ENCODE results near the gene SEC14L1.
"Not testable (repeated sequence)": the region's sequence is repeated elsewhere in the genome, so short reads cannot be mapped to it uniquely, and the experiment has no call there.

The SEC14L1 gene

DNA sequence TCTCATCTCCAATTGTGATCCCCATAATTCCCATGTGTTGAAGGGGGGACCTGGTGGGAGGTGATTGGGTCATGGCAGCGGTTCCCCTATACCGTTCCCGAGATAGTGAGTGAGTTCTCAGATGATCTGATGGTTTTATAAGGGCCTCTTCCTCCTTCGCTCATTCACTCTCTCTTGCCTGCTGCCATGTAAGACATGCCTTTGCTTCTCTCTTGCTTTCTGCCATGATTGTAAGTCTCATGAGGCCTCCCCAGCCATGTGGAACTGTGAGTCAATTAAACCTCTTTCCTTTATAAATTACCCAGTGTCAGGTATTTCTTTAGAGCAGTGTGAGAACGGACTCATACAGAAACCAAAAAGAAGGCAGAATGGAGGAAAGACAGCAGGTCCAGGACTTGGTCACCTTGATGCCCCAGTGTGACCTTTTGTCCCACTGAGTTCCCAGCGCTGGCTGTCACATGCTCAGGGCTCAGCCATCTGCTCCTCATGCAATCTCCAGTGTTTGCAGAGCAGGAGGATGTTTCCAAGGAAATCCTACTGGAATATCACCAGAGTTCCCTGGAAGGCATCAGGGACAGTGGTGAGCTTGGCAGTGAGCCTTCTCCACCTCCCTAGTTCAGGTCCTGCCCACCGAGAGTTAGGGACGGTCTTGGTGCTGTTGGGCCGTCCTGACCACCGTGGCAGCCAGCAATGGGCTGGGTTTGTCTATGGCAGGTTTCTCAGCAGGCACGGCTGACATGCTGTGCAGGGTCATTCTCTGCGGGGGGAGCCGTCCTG, 96.7 kb downstream of the SEC14L1 start:
- DNase-seq (ENCODE audit: low spot score), result no peak

DNA sequence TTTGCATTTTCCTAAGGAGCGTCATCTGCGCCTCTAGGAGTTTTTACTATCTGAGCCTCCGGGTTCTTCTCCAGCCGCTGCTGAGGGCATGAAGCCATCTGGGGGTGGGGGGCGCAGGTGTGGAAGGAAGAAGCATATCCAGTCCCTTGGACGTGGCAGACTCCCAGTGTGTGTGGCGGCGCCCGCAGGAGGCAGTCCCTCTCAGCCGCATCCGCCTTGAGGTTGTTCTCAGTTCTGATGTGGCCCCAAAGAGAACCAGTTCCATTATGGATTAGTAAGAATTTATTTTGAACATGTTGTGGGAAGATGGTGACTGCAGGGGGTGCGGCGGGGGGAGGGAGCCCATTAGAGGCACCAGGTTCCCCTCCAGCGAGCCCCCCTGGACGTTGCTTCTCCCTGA, 100.2 kb downstream of the SEC14L1 start:
- no peak for DNase-seq (ENCODE audit: low spot score)

DNA sequence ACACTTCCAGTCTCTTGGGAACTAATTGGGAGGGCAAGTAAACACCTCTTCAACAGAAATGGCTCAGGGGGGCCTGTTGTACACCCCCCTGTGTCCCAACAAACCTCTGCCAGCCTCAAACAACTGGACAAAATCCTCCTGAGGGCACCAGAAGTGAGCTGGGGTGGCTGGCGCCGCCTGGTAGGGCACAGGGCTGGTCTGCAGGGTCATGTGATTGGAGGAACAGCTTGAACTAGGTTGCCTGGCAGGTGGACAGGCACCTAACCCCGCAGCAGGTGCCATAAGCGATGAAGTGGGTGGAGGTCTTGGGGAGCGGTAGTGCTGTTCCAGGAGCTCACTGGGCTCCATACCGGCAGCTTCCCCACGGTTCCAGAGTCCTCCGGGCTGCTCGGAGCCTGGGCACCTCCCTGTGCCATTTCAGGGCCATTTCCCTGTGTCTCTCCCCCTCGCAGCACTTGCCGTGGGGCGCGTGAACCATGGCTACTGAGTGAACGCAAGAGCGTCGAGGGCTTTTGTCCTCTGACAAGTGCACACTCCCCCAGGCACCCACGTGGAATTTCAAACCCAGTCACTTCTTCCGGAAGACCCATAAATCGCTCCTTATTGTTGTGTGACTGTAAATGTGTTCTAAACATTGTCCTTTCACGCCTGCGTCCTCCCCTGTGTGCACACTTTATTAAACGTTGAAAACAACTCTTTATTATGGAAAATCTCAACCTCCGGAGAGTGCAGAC, 101.5 kb downstream of the SEC14L1 start:
- no peak for DNase-seq (ENCODE audit: low spot score)

DNA sequence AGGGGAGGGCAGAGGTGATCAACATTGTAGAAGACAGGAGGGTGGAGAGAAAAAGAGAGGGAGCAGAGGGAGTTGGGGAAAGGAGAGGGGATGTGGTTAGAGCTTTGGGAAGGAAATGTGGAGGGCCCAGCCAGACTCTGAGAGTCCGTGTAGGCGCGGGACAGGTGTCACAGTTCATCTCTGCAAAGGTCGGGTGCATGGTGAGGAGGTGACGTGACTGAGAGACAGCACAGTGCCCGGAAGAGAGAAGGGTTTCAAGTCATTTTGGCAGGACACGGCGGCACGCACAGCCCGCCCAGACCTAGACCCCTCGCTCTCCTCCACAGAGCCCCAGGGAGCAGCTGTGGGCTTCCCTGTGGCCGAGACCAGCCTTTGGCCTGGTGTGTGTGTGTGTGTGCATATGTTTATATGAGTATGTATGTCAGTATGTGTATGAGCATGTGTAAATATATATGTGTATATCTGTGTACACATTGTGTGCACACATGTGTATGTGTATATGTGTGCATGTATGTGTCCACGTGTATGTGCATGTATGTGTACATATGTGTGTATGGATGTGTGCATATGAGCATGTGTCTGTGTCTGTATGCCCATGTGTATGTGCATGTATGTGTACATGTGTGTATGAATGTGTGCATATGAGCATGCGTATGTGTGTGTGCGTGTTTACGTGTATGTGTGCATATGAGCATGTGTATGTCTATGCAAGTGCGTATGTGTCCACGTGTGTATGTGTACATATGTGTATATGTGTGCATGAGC, 104.6 kb downstream of the SEC14L1 start:
- DNase-seq (ENCODE audit: low spot score), result no peak

DNA sequence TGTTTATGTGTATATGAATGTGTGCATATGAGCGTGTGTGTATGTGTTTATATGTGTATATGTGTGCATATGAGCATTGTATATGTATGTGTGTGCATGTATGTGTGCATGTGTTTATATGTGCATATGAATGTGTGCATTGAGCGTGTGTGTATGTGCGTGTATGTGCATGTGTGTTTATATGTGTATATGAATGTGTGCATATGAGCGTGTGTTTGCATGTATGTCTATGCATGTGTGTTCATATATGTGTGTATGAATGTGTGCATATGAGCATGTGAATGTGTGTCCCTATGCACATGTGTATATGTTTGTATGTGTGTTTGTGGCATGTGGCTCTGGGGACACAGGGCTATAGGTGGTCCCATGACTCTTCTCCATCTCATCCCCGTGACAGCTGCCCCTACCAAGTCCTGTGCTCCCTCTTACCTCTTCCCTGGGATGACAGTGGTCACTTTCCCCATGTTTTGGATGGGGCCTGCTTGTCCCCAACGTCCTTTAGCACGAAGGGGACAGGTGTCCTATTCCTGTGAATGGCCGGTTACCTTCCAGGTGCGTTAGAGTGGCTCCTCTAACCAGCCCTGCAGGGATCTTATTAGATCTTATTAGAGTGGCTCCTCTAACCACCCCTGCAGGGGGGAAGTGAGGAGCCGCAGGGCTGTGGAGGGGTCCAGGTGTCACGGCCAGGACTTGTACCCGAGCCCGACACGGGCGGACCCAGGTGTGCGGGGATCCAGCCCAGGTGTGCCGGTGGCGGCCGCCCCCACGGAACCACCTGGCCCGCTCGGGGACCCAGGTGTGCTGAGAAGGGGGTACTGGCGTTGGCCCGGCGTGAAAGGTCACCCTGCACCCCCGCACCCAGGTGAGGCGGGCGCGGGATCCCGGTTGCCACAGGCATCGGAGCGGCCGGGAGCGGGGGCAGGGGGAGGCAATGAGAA, 105.6 kb downstream of the SEC14L1 start:
- no peak for DNase-seq (ENCODE audit: low spot score)

DNA sequence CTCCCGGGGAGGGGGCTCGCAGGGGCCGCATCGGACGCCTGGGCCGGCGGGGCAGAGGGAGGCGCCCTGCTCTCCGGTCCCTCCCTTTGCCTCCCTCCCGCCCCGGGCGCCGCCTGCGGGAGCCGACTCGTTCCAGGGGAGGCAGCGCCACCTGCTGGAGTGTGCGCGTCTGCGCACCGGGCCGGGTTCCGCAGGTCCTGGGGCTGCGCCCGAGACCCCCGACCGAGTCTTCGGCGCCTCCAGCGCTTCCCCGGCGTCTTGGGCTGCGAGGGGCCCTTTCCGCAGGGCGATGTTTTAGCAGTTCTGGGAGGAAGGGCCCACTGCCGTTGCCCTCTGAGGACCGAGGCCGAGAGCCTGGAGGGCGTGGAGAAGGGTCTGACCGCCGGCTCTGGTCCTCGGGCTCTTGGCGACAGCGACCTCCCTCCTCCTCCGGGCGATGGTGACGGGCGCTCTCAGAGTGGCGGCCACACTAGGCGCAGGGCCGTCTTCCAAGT, 106.3 kb downstream of the SEC14L1 start:
- peak; percentile 58 for DNase-seq (ENCODE audit: low spot score)

DNA sequence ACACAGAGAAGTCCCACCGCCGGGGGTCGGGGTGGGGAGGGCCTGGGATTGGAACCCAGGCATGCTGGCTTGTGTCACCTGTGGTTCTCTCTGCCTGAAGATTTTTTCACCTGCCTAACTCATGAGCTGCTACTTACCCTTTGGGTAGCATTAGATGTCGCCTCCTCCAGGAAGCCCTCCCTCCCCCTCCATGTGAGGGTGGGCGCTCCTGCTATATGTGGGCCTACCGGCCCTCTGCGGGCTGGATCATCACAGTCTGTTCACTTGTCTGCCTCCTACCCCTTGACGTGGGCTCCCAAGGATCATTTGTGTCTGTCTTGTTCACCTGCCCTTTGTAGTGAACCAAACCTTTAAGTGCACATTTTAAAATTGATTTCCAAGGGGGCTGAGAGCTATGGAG, 106.8 kb downstream of the SEC14L1 start:
- no peak for DNase-seq (ENCODE audit: low spot score)

DNA sequence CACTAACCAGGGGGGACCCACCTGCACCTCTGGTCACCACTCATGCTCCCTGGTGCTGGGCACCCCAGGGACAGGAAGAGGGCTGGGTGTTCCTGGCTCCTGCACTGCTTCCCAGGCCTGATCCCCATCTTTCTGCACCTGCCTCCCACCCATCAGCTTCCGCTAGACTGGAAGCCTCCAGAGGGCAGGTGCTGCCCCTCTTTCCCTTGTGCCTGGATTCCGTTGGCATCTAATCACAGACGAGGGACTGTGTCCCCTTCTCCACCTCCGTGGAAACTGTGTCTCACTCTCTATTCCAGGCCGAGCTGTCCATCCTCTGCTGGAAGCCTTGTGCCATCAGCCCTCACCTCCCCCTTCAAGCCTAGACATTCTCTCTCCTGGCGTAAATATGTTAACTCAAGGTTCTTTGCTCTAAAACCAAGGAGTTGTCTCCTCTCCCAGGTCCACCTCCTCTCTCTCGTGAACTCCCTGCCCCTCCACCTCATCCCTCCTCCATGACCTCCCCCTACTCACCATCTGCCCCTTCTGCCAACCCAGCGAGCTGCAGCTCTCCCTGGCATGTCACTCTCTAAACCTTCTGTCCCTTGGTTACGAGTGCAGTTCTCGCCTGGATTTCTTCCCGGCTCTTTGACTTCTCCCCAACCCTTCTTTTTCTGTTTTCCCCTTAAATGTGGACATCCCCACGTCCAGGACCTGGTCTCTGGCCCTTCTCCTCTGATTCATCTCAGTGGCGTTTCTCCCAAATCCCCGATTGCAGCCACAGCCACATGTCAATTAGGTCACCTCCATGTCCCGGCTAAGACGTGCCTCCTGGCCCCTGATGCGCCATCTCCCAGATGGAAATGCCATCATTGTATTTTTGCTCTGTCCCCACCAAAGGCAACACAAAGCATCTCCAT, 107.7 kb downstream of the SEC14L1 start:
- no peak for DNase-seq (ENCODE audit: low spot score)

DNA sequence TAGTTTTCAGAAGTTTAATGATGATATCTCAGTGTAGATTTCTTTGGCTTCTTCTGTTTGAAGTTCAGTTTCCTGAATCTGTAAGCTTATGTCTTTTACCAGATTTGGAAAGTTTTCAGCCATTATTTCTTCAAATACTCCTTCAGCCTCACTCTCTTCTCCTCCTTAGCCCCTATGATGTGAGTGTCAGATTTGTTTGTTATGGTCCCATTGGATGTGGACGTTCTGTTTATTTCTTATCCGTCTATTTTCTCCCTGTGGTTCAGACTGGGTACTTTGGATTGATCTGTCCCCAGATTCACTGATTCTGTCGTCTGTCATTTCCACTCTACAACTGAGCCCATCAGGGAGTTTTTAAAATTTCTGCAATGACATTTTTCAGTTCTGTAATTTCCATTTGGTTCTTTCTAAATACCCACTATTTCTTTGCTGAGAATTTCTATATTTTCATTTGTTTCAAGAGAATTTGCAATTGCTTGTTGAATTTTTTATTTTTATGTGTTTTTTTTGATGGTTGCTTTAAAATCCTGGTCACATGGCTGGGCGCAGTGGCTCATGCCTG, 110.9 kb downstream of the SEC14L1 start:
- no peak for DNase-seq (ENCODE audit: low spot score)

DNA sequence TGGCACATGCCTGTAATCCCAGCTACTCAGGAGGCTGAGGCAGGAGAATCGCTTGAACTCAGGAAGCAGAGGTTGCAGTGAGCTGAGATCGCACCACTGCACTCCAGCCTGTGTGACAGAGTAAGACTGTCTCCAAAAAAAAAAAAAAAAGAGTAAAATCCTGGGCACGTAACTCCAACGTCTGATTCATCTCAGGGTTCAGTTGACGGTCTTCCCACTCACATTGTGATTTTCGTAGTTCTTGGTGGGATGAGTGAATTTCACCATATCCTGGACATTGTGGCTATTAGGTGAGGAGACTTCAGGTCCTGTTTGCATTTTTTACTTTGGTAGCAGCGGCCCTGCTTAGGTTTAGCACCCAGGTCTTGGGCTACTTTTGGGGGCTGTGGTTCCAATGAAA, 111.5 kb downstream of the SEC14L1 start:
- peak; percentile 9 for DNase-seq (ENCODE audit: low spot score)

DNA sequence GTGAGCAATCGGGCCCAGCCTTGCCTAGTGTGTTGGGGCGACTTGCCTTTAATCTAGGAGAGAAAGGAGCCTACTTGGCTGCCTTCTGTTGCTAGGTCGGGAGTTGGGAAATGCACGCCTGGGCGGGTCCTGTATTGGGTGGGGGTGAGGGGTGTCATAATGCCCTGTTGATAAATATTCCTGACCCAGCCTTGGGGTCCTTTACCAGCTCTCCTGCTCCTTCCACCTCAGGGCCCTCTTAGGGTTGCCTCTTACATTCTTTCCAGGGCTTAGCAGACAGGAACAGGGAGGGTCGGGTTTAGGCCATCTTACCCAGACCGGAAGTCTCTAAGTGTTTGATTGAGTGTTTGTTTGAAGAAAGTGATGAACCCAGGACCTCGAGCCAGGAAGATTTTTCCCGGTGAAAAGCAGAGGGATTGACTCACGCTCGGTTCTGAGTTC, 112.9 kb downstream of the SEC14L1 start:
- DNase-seq (ENCODE audit: low spot score), result no peak

DNA sequence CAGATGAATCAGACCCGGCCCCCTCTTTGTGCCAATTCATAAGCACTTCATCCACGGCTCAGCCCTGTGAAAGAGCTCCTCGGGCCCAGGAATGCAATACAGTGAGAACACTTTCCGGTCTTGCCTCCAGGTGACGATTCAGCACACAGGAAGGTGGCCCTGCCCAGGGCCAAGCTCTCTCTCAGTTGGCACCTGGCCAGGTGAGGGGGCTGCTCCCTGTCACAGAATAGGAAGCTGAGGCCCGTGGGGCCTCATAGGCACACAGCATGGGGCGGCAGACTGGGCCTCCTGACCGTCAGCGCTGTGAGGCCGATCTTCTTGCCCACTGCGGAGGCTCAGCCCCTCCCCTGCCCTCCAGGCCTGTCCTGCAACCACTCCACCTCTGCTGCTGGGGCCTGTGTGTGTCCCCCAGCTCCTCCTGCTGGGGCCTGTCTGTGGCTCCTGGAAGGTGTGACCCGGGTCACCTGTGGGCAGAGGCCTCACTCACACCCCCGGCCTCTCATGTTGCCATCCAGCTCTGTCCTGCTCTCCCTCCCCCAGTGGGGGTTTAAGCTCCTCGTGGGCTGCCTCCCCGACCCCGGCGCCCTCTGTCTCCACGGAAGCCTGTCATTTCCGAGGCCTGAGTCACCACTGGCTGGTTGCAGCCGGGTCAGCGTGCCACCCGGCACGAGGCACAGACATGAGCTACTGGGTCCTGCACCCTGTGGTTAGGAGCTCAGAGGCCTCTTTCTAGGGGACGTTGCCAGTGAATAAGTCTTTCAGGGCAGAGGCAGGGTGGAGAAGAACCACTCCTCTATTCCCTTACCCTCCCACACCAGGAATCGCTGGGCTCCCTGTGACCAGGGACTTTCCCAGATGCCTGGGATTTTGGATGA, 114.4 kb downstream of the SEC14L1 start:
- peak; percentile 55 for DNase-seq (ENCODE audit: low spot score)

DNA sequence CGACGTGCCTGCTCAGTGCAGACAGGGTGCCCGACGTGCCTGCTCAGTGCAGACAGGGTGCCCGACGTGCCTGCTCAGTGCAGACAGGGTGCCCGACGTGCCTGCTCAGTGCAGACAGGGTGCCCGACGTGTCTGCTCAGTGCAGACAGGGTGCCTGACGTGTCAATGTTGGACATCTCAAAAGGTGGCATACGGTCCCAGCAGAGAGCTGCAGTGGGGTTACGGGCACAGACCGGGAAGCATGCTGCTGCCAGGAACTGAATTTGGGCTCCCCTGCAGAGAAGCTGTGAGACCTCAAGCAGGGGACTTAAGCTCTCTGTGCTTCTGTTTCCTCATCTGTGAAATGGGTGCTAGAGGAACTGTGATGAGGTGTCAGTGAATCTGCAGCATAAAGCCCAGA, 115.2 kb downstream of the SEC14L1 start:
- not testable (repeated sequence) for DNase-seq (ENCODE audit: low spot score)

DNA sequence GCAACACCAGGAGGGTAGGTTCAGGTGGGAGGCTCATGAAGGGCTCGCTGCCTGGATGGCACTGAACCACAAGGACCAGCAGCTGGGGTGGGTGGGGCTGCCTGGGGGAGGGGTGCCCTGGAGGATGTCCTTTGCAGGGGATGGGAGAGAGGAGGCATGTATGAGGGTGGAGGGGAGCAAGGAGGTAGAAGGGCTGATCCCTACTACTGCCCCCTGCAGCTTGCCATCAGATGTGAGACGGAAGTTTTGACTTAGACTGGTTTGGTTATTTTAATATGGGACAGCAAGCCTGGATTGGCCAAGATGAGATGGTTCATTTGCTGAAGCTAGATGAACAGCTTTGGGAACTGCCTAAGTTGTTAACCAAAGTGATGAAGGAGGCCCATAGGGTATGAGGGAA, 115.9 kb downstream of the SEC14L1 start:
- no peak for DNase-seq (ENCODE audit: low spot score)

DNA sequence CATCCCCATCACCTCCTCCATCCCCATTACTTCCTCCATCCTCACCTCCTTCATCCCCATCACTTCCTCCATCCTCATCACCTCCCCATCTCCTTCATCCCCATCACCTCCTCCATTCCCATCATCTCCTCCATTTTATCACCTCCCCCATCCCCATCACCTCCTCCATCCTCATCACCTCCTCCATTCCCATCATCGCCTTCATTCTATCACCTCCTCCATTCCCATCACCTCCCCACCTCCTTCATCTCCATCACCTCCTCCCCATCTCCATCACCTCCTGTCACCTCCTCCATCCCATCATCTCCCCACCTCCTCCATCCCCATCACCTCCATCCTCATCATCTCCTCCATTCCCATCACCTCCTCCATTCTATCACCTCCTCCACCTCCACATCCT, 116.4 kb downstream of the SEC14L1 start:
- DNase-seq (ENCODE audit: low spot score), result no peak

DNA sequence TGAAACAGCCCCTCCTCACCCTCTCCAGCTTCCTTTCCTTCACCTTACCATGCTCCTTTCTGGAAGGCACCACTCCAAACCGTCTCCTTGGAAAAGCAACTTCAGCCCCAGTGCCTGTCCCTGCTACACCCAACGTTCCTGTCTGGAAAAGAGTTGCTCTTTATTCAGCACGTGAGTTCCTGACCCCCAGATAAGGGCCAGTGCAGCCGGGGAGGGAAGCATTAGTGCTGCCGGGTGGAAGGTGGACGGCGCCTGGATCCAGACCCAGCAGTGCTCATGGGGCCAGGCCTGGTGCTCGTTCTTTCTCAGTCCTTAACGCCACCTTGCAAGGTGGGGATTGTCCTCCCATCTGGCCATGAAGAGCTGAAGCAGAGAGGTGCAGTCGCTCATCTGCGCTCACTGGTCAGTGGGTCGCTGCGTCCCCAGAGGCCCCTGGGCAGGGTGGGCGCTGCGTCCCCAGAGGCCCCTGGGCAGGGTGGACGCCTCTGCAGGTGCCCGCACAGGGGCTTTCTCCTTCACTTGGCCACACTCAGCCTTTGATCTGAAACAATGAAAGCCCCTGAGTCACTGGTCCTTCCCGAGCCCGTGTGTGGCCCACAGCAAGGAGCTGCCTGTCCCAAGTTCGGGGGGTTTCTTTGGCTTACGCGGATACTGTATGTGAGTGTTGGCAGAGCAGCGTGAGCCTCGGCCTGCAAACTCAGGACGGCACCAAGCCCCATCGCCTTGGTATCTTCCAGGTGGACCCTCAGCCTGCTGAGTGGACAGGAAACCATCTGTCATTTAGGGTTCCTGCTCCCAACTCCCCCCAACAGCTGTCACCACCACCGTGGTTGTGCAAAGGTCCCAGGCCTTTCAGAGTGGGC, 117.1 kb downstream of the SEC14L1 start:
- DNase-seq (ENCODE audit: low spot score), result no peak

DNA sequence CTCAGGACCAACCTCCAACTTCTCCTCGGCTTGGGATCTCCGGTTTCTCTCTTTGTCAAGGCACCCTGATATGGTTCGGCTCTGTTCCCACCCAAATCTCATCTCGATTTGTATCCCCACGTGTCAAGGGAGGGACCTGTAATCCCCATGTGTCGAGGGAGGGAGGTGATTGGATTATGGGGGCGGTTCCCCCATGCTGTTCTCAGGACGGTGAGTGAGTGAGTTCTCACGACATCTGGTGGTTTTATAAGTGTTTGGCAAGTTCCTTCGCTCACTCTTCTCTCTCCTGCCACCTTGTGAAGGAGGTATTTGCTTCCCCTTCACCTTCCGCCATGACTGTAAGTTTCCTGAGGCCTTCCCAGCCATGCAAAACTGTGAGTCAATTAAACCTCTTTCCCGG, 117.9 kb downstream of the SEC14L1 start:
- DNase-seq (ENCODE audit: low spot score), result no peak

DNA sequence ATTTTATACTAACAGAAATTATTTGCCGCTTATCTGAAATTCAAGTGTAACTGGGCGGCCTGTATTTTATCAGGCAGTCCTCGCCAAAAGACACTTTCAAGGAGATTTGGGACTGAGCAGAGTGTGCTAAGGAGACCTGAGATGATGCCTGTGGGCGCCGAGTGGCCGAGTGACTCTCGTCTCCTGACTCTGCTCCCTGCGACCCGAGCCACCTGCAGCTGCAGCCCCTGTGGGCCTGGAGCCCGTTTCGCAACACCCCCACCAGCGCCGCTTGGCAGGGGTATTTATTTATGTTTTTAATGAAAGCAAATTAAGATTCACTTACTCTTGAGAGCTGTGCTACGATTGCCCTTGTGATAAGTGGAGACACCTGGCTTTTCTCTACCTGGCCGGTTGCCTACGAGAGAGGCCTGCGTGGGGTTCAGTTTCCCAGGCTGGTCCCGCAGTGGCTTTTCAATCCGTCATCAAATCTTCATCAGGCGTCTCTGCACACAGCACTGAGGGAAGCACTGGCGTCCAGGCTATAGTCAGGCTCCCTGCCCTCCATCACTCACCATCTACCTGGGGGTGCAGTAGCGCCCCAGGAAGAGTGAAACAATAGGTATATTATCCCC, 124.0 kb downstream of the SEC14L1 start:
- DNase-seq (ENCODE audit: low spot score), result no peak

Data from RKO (cell line).